Caco-2 (cell line): ENCODE data around the gene ERC2. TPM values are rescaled to one million over a fixed set of nuclear protein-coding genes. Genes with fewer than 3 reads are reported as not detected.

Experiments
- BruUV-seq: library from RNA; stranded (reverse); fragments of 400-500 nt; replicated peaks from 2 replicates; lab custom pipeline; 2021; lab: Mats Ljungman, UMichigan
- CTCF ChIA-PET: fragments of 300-600 bp; sonication (Branson Sonifier 250); formaldehyde crosslinking; loops from one replicate; lab custom pipeline; 2022; ENCODE audit warnings: antibody characterized with exemption; lab: Charles Lee
- POLR2A ChIA-PET: fragments of 300-600 bp; sonication (Branson Sonifier 250); formaldehyde crosslinking; loops from one replicate; lab custom pipeline; 2022; ENCODE audit warnings: antibody characterized with exemption; lab: Charles Lee
- DNase-seq, 2 experiments: peaks; one replicate each; pipeline versions ENCODE4 v3.0.0 to v3.0.0-alpha.2; 2020 to 2022
- H3K27me3 ChIP-seq: replicated peaks from 2 replicates; pipeline ENCODE4 v1.6.0; 2011; ENCODE audit warnings: low read length; ENCODE audit not compliant: control insufficient read depth, insufficient read depth
- H3K36me3 ChIP-seq: 2 replicates; pipeline ENCODE4 v1.5.1; 2011; ENCODE audit warnings: low read length; ENCODE audit not compliant: control insufficient read depth, insufficient read depth
- H3K4me1 ChIP-seq: fragments of 250-450 bp; sonication (Bioruptor Pico); 2 replicates; pipeline ENCODE4 v1.5.1; 2020; ENCODE audit warnings: mild to moderate bottlenecking
- H3K4me3 ChIP-seq: 2 replicates; pipeline ENCODE4 v1.5.1; 2011; ENCODE audit warnings: low read depth, mild to moderate bottlenecking, control low read depth, low read length
- H3K9me3 ChIP-seq: fragments of 250-450 bp; sonication (Bioruptor Pico); 2 replicates; pipeline ENCODE4 v1.5.1; 2020; ENCODE audit warnings: mild to moderate bottlenecking, moderate library complexity
- H3K27ac Mint-ChIP-seq: one replicate; pipeline ENCODE4 v1.8.0; 2022; ENCODE audit warnings: mixed read lengths; ENCODE audit not compliant: unreplicated experiment
- H3K27me3 Mint-ChIP-seq: one replicate; pipeline ENCODE4 v1.8.0; 2022; ENCODE audit warnings: mixed read lengths; ENCODE audit not compliant: insufficient read depth, unreplicated experiment
- H3K36me3 Mint-ChIP-seq: one replicate; pipeline ENCODE4 v1.8.0; 2022; ENCODE audit warnings: mild to moderate bottlenecking, mixed read lengths; ENCODE audit not compliant: insufficient read depth, unreplicated experiment
- H3K4me1 Mint-ChIP-seq: one replicate; pipeline ENCODE4 v1.8.0; 2022; ENCODE audit warnings: low read depth, mixed read lengths; ENCODE audit not compliant: unreplicated experiment
- H3K4me3 Mint-ChIP-seq: one replicate; pipeline ENCODE4 v1.8.0; 2022; ENCODE audit warnings: mild to moderate bottlenecking, moderate library complexity, mixed read lengths; ENCODE audit not compliant: unreplicated experiment
- H3K9me3 Mint-ChIP-seq: one replicate; pipeline ENCODE4 v1.8.0; 2022; ENCODE audit warnings: mixed read lengths; ENCODE audit not compliant: unreplicated experiment
- intact Hi-C: fragments of 100-400 bp; cut with micrococcal nuclease; formaldehyde crosslinking; loops from one replicate; pipeline ENCODE4 v1.10.0; 2022; ENCODE audit not compliant: unreplicated experiment
- total RNA-seq: library from RNA; stranded (reverse); gene quantifications from 2 replicates; pipeline ENCODE4 v1.2.3, GENCODE V29; 2022
- TF ChIP-seq, protein P1 (sequence below), 2 experiments: fragments of 200-600 bp in 1 of 2; IDR thresholded peaks; 1 replicate in 1 of 2; 2 replicates in 1 of 2; pipeline versions ENCODE4 v1.5.1 to v1.8.0; 2011 to 2022; ENCODE audit warnings: antibody characterized with exemption in 1 of 2, control low read depth in 1 of 2, inconsistent platforms in 1 of 2, low read depth in 1 of 2, low read length in 1 of 2, mild to moderate bottlenecking in 1 of 2, moderate library complexity in 1 of 2; ENCODE audit not compliant: insufficient read depth in 1 of 2, severe bottlenecking in 1 of 2, unreplicated experiment in 1 of 2

ERC2 gene
- total RNA-seq, 1 experiment from 2014 or later = 0.54 TPM

DNA sequence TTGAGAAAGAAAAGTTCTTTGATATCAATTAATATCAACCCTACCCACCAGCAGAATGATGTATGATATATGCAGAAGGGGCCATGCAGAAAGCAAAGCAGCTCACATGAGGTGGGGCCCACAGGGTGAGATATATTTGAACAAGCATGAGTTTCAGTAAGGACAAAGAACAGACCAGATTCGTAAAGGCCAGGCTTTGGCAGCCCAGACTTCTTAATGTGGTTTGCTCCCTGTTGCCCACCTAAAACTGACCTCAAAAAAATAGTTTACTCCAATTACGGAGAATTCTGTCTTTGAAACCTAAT, 725.5 kb downstream of the ERC2 start:
- no peak overlapping the region for H3K4me3 Mint-ChIP-seq
- H3K9me3 Mint-ChIP-seq = no peaks in the 10 kb centered on the region
- BruUV-seq = no TSS peak
- Histone ChIP-seq H3K4me3 (no peak overlapping the region), H3K27me3 (no peaks in the 10 kb centered on the region), H3K9me3 (no peaks in the 10 kb centered on the region), H3K4me1 (no peaks in the 10 kb centered on the region), H3K36me3 (no peaks in the 10 kb centered on the region)
- TF ChIP-seq, protein P1, sequence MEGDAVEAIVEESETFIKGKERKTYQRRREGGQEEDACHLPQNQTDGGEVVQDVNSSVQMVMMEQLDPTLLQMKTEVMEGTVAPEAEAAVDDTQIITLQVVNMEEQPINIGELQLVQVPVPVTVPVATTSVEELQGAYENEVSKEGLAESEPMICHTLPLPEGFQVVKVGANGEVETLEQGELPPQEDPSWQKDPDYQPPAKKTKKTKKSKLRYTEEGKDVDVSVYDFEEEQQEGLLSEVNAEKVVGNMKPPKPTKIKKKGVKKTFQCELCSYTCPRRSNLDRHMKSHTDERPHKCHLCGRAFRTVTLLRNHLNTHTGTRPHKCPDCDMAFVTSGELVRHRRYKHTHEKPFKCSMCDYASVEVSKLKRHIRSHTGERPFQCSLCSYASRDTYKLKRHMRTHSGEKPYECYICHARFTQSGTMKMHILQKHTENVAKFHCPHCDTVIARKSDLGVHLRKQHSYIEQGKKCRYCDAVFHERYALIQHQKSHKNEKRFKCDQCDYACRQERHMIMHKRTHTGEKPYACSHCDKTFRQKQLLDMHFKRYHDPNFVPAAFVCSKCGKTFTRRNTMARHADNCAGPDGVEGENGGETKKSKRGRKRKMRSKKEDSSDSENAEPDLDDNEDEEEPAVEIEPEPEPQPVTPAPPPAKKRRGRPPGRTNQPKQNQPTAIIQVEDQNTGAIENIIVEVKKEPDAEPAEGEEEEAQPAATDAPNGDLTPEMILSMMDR (IDR thresholded peaks at IDR 0.05; ENCODE audit: insufficient read depth in 1 of 2, low read depth in 1 of 2, low read length in 1 of 2, severe bottlenecking in 1 of 2, unreplicated experiment in 1 of 2) = no peak
- intact Hi-C loops = no loop called here
- ChIA-PET CTCF (no interaction called here), POLR2A (no interaction called here)
- DNase-seq = no peak
- no peaks in the 10 kb centered on the region for H3K4me1 Mint-ChIP-seq
- H3K27me3 Mint-ChIP-seq = peaks cover 4% of the 10 kb centered on the region
- no peaks in the 10 kb centered on the region for H3K36me3 Mint-ChIP-seq
- H3K27ac Mint-ChIP-seq = no peak overlapping the region

DNA sequence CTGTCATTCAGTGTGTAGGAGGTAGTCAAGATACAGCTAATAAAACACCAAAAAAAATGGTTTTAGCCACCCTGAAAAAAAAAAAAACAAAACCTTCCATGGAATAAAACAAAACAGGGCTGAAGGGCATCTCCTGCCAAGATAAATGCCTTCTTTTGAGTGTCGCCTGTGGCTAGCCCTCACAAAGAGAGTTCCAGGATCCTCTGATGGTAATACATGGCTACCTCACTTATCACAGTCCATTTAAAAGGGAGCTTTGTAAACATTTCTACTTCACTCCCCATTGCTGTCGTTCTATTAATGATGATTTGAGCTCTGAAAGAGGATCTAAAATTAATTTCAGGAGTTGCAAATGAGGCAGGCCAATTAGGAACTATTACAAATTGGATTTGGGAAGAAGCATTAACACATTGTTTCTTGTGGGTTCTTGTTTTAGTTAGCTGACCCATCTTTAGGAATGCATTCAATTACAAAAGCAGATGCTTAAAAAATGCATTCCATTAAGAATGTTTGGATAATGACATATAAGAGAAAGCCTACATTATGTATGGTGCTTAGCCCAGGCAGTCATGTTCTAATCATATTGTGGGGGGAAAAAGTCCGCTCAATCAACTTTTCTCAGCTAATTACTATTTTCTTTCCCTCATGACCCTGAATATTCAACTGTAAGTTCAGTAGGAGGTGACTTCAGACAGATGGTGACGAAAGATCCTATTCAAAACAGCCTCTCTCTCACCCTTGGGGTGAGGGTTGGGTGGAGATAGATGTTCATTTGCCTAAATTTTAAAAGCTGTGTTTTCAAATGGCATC, 726.0 kb downstream of the ERC2 start:
- H3K27me3 ChIP-seq = no peaks in the 10 kb centered on the region
- ChIA-PET POLR2A (no interaction called here), CTCF (no interaction called here)
- DNase-seq = no peak
- no peaks in the 10 kb centered on the region for H3K4me1 Mint-ChIP-seq
- TF ChIP-seq, protein P1 (IDR thresholded peaks at IDR 0.05; ENCODE audit: insufficient read depth in 1 of 2, low read depth in 1 of 2, low read length in 1 of 2, severe bottlenecking in 1 of 2, unreplicated experiment in 1 of 2) = no peak
- no peaks in the 10 kb centered on the region for H3K9me3 Mint-ChIP-seq
- H3K4me3 ChIP-seq = no peak overlapping the region
- no peaks in the 10 kb centered on the region for H3K9me3 ChIP-seq
- peaks cover 4% of the 10 kb centered on the region for H3K27me3 Mint-ChIP-seq
- H3K27ac Mint-ChIP-seq = no peak overlapping the region
- no peak overlapping the region for H3K4me3 Mint-ChIP-seq
- no TSS peak for BruUV-seq
- H3K36me3 Mint-ChIP-seq = no peaks in the 10 kb centered on the region
- no peaks in the 10 kb centered on the region for H3K4me1 ChIP-seq
- intact Hi-C loops = no loop called here
- H3K36me3 ChIP-seq = no peaks in the 10 kb centered on the region

- Histone ChIP-seq H3K27me3 (no peaks in the 10 kb centered on the region), H3K4me1 (no peaks in the 10 kb centered on the region), H3K4me3 (no peak overlapping the region), H3K9me3 (no peaks in the 10 kb centered on the region), H3K36me3 (no peaks in the 10 kb centered on the region)
- intact Hi-C loops = no loop called here
- ChIA-PET CTCF (no interaction called here), POLR2A (no interaction called here)
- H3K4me3 Mint-ChIP-seq = no peak overlapping the region
- H3K27ac Mint-ChIP-seq = no peak overlapping the region
- no peak for DNase-seq
- H3K9me3 Mint-ChIP-seq = no peaks in the 10 kb centered on the region
- H3K27me3 Mint-ChIP-seq = peaks cover 13% of the 10 kb centered on the region
- TF ChIP-seq, protein P1 (IDR thresholded peaks at IDR 0.05; ENCODE audit: insufficient read depth in 1 of 2, low read depth in 1 of 2, low read length in 1 of 2, severe bottlenecking in 1 of 2, unreplicated experiment in 1 of 2) = no peak
- no TSS peak for BruUV-seq
- H3K4me1 Mint-ChIP-seq = no peaks in the 10 kb centered on the region
- no peaks in the 10 kb centered on the region for H3K36me3 Mint-ChIP-seq
Observed at GRCh38 chr3:55737186-55737585, 731.1 kb downstream of the ERC2 start.
